ENCODE data around the gene ESRRA. TPM values are rescaled to one million over a fixed set of nuclear protein-coding genes. Genes with fewer than 3 reads are reported as not detected.

ESRRA gene
- total and polyA plus RNA-seq, 9 of the 15 experiments (the other 6 are each of a cell fraction or from before 2014, with no cell fraction given), result 0.27 to 89.7 (median 23.7) TPM

- 0 out of 4 replicates have a peak, but pooled peaks of 1 of the 2 experiments have one; percentile 1 for TF ChIP-seq KDM4B (IDR thresholded peaks at IDR 0.05; ENCODE audit: borderline replicate concordance in 2 of 2, low read depth in 1 of 2)
- TF ChIP-seq SRSF7 (optimal IDR thresholded peaks at IDR 0.05; ENCODE audit: low read depth, low read length), result no peak
- no peak for TF ChIP-seq CCNT2 (IDR thresholded peaks at IDR 0.05; ENCODE audit: borderline replicate concordance, extremely low read depth, insufficient read length, low read depth, low read length)
- TF ChIP-seq HBP1 (CRISPR knock-in tag; IDR thresholded peaks at IDR 0.05), result no peak
- 0 out of 4 replicates have a peak, but pooled peaks of 1 of the 2 experiments have one; percentile 2 for TF ChIP-seq MLLT1 (IDR thresholded peaks at IDR 0.05)
Measured at GRCh38 chr11:64341429-64341828, 36.1 kb downstream of the ESRRA start (continued).
